ENCODE results near the gene LMAN1L. TPM values are rescaled to one million over a fixed set of nuclear protein-coding genes. Genes with fewer than 3 reads are reported as not detected.

LMAN1L gene
- total RNA-seq, 3 donors from 2014 or later: 0.15 TPM; not detected in 2

DNA sequence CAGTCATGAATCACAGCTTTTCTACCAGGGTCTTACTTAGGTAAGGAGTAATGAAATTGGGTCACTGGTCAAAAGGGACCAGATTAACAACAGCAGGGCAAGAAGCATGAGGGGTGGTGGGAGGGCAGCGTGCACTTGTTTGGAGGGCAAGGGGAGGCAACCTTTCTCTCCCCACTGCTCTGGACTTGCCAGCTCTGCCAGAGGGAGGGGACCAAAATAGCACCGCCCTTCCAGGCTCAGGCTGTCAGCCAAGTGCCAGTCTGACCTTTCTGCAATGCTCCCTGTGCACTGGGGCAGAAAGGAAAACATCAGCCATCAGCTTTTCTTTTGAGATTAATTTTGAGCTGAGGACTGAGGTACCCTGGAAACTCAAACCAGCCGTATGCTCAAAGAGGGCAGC, 34.8 kb downstream of the LMAN1L start:
- Histone ChIP-seq H3K4me1 (peaks cover 0 to 2% of the 10 kb centered on the region in 2 donors), H3K27ac (no peak overlapping the region), H3K36me3 (peaks cover 13% of the 10 kb centered on the region), H3K27me3 (no peaks in the 10 kb centered on the region), H3K9me3 (no peaks in the 10 kb centered on the region), H3K4me3 (no peak overlapping the region)
- intact Hi-C loops (cut with DNase I; ENCODE audit: low total_unique reads): no loop called here
- no peak for TF ChIP-seq POLR2A (IDR thresholded peaks at IDR 0.05)
- TF ChIP-seq, protein P1, sequence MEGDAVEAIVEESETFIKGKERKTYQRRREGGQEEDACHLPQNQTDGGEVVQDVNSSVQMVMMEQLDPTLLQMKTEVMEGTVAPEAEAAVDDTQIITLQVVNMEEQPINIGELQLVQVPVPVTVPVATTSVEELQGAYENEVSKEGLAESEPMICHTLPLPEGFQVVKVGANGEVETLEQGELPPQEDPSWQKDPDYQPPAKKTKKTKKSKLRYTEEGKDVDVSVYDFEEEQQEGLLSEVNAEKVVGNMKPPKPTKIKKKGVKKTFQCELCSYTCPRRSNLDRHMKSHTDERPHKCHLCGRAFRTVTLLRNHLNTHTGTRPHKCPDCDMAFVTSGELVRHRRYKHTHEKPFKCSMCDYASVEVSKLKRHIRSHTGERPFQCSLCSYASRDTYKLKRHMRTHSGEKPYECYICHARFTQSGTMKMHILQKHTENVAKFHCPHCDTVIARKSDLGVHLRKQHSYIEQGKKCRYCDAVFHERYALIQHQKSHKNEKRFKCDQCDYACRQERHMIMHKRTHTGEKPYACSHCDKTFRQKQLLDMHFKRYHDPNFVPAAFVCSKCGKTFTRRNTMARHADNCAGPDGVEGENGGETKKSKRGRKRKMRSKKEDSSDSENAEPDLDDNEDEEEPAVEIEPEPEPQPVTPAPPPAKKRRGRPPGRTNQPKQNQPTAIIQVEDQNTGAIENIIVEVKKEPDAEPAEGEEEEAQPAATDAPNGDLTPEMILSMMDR (IDR thresholded peaks at IDR 0.05): no peak
- TF ChIP-seq POLR2AphosphoS5 (IDR thresholded peaks at IDR 0.05): no peak
- no peak for DNase-seq (ENCODE audit: low spot score in 2 of 2)

DNA sequence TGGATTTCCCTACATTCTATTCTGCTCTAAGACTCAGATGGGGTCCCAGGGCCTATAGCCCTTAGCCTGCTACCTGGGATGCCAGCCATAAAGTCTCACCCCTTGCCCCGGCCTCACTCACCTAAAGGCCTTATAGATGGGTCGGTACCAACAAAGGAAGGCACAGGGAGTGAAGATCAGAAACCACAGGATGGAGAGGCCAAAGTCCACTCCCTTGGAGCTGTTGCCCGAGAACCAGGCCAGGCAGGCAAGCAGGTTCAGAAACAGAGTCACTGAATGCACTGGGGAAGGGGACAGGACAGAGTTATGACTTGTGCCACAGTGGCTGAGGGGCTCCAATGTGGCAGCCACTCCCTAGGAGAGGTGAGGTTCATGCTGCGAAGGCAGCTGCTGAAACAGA, 37.8 kb downstream of the LMAN1L start:
- Histone ChIP-seq H3K4me3 (no peak overlapping the region), H3K4me1 (no peaks in the 10 kb centered on the region), H3K27me3 (no peaks in the 10 kb centered on the region), H3K9me3 (no peaks in the 10 kb centered on the region), H3K27ac (no peak overlapping the region), H3K36me3 (peaks cover 18% of the 10 kb centered on the region)
- DNase-seq (ENCODE audit: low spot score in 2 of 2): no peak
- TF ChIP-seq POLR2A (IDR thresholded peaks at IDR 0.05) (no peak), POLR2AphosphoS5 (IDR thresholded peaks at IDR 0.05) (no peak)
- TF ChIP-seq, protein P1 (IDR thresholded peaks at IDR 0.05): no peak
- intact Hi-C loops (cut with DNase I; ENCODE audit: low total_unique reads): no loop called here

- intact Hi-C loops (cut with DNase I; ENCODE audit: low total_unique reads): no loop called here
- no peaks in the 10 kb centered on the region for H3K9me3 ChIP-seq
- H3K27me3 ChIP-seq: no peaks in the 10 kb centered on the region
- H3K4me1 ChIP-seq: no peaks in the 10 kb centered on the region
- TF ChIP-seq POLR2AphosphoS5 (IDR thresholded peaks at IDR 0.05): no peak
- TF ChIP-seq, protein P1 (IDR thresholded peaks at IDR 0.05): no peak
- H3K27ac ChIP-seq: no peak overlapping the region
- H3K36me3 ChIP-seq: peaks cover 18% of the 10 kb centered on the region
- DNase-seq (ENCODE audit: low spot score in 2 of 2): no peak
- no peak overlapping the region for H3K4me3 ChIP-seq
Measured at GRCh38 chr15:74851960-74852359, 39.3 kb downstream of the LMAN1L start.

DNA sequence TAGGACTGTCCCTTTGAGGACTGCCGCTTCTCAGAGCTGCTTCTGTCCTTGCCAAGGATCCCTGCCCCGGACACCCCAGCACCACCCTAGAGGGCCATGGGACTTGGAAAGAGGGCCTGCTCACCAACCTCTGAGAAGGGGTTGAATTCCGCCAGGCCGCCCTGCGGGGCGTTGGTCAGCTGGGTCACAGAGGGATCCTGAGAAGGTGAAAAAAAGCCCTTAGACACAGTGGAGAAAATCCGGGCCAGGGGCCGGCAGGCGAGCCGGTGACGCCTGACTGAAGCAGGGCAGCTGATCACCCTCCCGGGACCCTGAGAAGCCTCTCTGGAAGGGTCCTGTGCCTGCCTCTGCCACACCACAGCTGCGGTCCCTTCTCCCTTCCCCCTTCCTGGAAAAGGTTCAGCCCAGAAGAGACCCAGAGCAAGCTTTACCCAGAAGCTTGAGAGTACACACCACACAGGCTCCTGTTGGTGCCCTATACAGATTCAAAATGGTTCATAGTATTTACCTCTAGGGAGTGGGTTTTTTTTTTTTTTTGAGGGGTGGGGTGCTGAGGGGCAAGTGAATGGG, 41.9 kb downstream of the LMAN1L start:
- Histone ChIP-seq H3K4me1 (no peaks in the 10 kb centered on the region), H3K27me3 (no peaks in the 10 kb centered on the region), H3K27ac (no peak overlapping the region), H3K36me3 (peaks cover 18% of the 10 kb centered on the region), H3K4me3 (no peak overlapping the region), H3K9me3 (no peaks in the 10 kb centered on the region)
- intact Hi-C loops (cut with DNase I; ENCODE audit: low total_unique reads): no loop called here
- DNase-seq (ENCODE audit: low spot score in 2 of 2): no peak
- no peak for TF ChIP-seq POLR2A (IDR thresholded peaks at IDR 0.05)
- no peak for TF ChIP-seq POLR2AphosphoS5 (IDR thresholded peaks at IDR 0.05)
- TF ChIP-seq, protein P1 (IDR thresholded peaks at IDR 0.05): no peak

GRCh38 chr15:74855857-74856256, 43.2 kb downstream of the LMAN1L start:
- Histone ChIP-seq H3K4me1 (no peaks in the 10 kb centered on the region), H3K9me3 (no peaks in the 10 kb centered on the region), H3K4me3 (no peak overlapping the region), H3K36me3 (peaks cover 12% of the 10 kb centered on the region), H3K27ac (no peak overlapping the region), H3K27me3 (no peaks in the 10 kb centered on the region)
- no peak for DNase-seq (ENCODE audit: low spot score in 2 of 2)
- no peak for TF ChIP-seq POLR2AphosphoS5 (IDR thresholded peaks at IDR 0.05)
- TF ChIP-seq POLR2A (IDR thresholded peaks at IDR 0.05): no peak
- TF ChIP-seq, protein P1 (IDR thresholded peaks at IDR 0.05): no peak
- intact Hi-C loops (cut with DNase I; ENCODE audit: low total_unique reads): no loop called here

All from breast epithelium (tissue), 4 donors.